ENCODE results near the gene CD83. TPM values are rescaled to one million over a fixed set of nuclear protein-coding genes. Genes with fewer than 3 reads are reported as not detected.

The CD83 gene
- total RNA-seq, 2 donors from 2014 or later: 1.3 to 2.3 TPM

- no peaks in the 10 kb centered on the region for H3K4me1 ChIP-seq
- H3K27me3 ChIP-seq: no peaks in the 10 kb centered on the region
- H3K4me3 ChIP-seq: no peak overlapping the region
- H3K27ac ChIP-seq: no peak overlapping the region
- intact Hi-C loops (cut with DNase I): no loop called here
- DNase-seq (no peak), ATAC-seq (no peak)
- H3K9me3 ChIP-seq: peaks cover 0 to 2% (median 0%) of the 10 kb centered on the region in 3 donors
- TF ChIP-seq POLR2A (IDR thresholded peaks at IDR 0.05): no peak
- TF ChIP-seq CTCF (IDR thresholded peaks at IDR 0.05): no peak
- WGBS, 2 donors: 80 to 88% methylated on average over 4 of the region's 4 CpGs
- no peaks in the 10 kb centered on the region for H3K36me3 ChIP-seq (replicated peaks in 1 of 2; ENCODE audit: insufficient read depth in 1 of 2, low read depth in 2 of 2)
Measured at GRCh38 chr6:14174996-14175395, 57.4 kb downstream of the CD83 start.

- no peaks in the 10 kb centered on the region for H3K9me3 ChIP-seq
- 68 to 76% methylated on average over 7 of the region's 7 CpGs for WGBS, 2 donors
- no peaks in the 10 kb centered on the region for H3K27me3 ChIP-seq
- DNase-seq (no peak), ATAC-seq (no peak)
- no peaks in the 10 kb centered on the region for H3K36me3 ChIP-seq (replicated peaks in 1 of 2; ENCODE audit: insufficient read depth in 1 of 2, low read depth in 2 of 2)
- intact Hi-C loops (cut with DNase I): no loop called here
- no peaks in the 10 kb centered on the region for H3K4me1 ChIP-seq
- TF ChIP-seq CTCF (IDR thresholded peaks at IDR 0.05): no peak
- TF ChIP-seq POLR2A (IDR thresholded peaks at IDR 0.05): no peak
- no peak overlapping the region for H3K4me3 ChIP-seq
- no peak overlapping the region for H3K27ac ChIP-seq
Measured at GRCh38 chr6:14176429-14176828, 58.9 kb downstream of the CD83 start.

- Histone ChIP-seq H3K4me1 (no peaks in the 10 kb centered on the region), H3K9me3 (no peaks in the 10 kb centered on the region), H3K27ac (no peak overlapping the region), H3K4me3 (no peak overlapping the region), H3K36me3 (replicated peaks in 1 of 2; ENCODE audit: insufficient read depth in 1 of 2, low read depth in 2 of 2) (no peaks in the 10 kb centered on the region), H3K27me3 (no peaks in the 10 kb centered on the region)
- intact Hi-C loops (cut with DNase I): no loop called here
- TF ChIP-seq CTCF (IDR thresholded peaks at IDR 0.05): no peak
- TF ChIP-seq POLR2A (IDR thresholded peaks at IDR 0.05): no peak
- 82 to 86% methylated on average over 6 of the region's 6 CpGs for WGBS, 2 donors
- ATAC-seq (no peak), DNase-seq (no peak)
Measured at GRCh38 chr6:14177413-14178082, 60.0 kb downstream of the CD83 start.

GRCh38 chr6:14178083-14178445, 60.5 kb downstream of the CD83 start:
- TF ChIP-seq CTCF (IDR thresholded peaks at IDR 0.05): no peak
- TF ChIP-seq POLR2A (IDR thresholded peaks at IDR 0.05): no peak
- intact Hi-C loops (cut with DNase I): no loop called here
- DNase-seq (no peak), ATAC-seq (no peak)
- Histone ChIP-seq H3K4me1 (no peaks in the 10 kb centered on the region), H3K9me3 (no peaks in the 10 kb centered on the region), H3K4me3 (no peak overlapping the region), H3K27me3 (no peaks in the 10 kb centered on the region), H3K27ac (no peak overlapping the region), H3K36me3 (replicated peaks in 1 of 2; ENCODE audit: insufficient read depth in 1 of 2, low read depth in 2 of 2) (no peaks in the 10 kb centered on the region)
- 83 to 90% methylated on average over 5 of the region's 5 CpGs for WGBS, 2 donors

GRCh38 chr6:14180609-14181008, 63.0 kb downstream of the CD83 start:
- Histone ChIP-seq H3K36me3 (replicated peaks in 1 of 2; ENCODE audit: insufficient read depth in 1 of 2, low read depth in 2 of 2) (no peaks in the 10 kb centered on the region), H3K9me3 (no peaks in the 10 kb centered on the region), H3K4me3 (no peak overlapping the region), H3K27ac (no peak overlapping the region), H3K4me1 (no peaks in the 10 kb centered on the region), H3K27me3 (no peaks in the 10 kb centered on the region)
- ATAC-seq (no peak), DNase-seq (no peak)
- no peak for TF ChIP-seq CTCF (IDR thresholded peaks at IDR 0.05)
- TF ChIP-seq POLR2A (IDR thresholded peaks at IDR 0.05): no peak
- intact Hi-C loops (cut with DNase I): no loop called here
- WGBS, 2 donors: 71 to 76% methylated on average over 2 of the region's 2 CpGs
